Activated naive CD8-positive, alpha-beta T cell treated with anti-CD3 and anti-CD28 coated beads for 36 hours (primary cell): ENCODE data around the gene MKRN2. TPM values are rescaled to one million over a fixed set of nuclear protein-coding genes. Genes with fewer than 3 reads are reported as not detected.
"Not testable (repeated sequence)": the region's sequence is repeated elsewhere in the genome, so short reads cannot be mapped to it uniquely, and the experiment has no call there.

Source experiments
- DNase-seq: peaks from one replicate; pipeline ENCODE4 v3.0.0; 2021
- H3K27ac Mint-ChIP-seq: one replicate; pipeline ENCODE4 v1.8.0; 2022; ENCODE audit warnings: mild to moderate bottlenecking, moderate library complexity, mixed read lengths
- H3K27me3 Mint-ChIP-seq: one replicate; pipeline ENCODE4 v1.8.0; 2022; ENCODE audit warnings: mild to moderate bottlenecking, mixed read lengths
- H3K36me3 Mint-ChIP-seq: one replicate; pipeline ENCODE4 v1.8.0; 2021; ENCODE audit warnings: mild to moderate bottlenecking, mixed read lengths
- H3K4me1 Mint-ChIP-seq: one replicate; pipeline ENCODE4 v1.8.0; 2021; ENCODE audit warnings: mixed read lengths
- H3K4me3 Mint-ChIP-seq: one replicate; pipeline ENCODE4 v1.8.0; 2022; ENCODE audit warnings: mild to moderate bottlenecking, moderate library complexity, mixed read lengths
- H3K9me3 Mint-ChIP-seq: one replicate; pipeline ENCODE4 v1.8.0; 2022; ENCODE audit warnings: mixed read lengths
- total RNA-seq, 2 experiments: library from RNA; stranded (reverse); gene quantifications; one replicate each; pipeline ENCODE4 v1.2.3, GENCODE V29; 2021

The MKRN2 gene
- total RNA-seq, 2 experiments from 2014 or later: 27.8 to 29.2 TPM

DNA sequence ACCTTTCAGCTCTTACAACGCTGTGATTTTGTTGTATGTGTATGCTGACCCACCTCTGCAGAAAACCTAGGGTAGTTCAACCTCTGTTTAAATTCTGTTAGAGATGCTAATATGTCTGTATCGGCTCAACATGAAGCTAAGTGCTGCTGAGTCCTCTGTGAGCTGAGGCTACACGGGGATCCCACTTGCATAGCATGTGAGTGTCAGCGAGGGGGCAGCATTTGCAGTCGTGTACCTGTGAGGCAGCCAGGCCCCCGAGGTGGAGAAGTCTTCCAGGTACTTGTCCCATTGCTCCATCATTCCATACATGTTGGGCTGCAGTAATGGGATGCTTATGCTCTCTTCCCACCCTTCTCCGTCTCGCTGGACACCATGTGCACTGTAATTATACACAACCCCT lies 15.3 kb upstream of the MKRN2 start:
- H3K4me1 Mint-ChIP-seq: peaks cover 5% of the 10 kb centered on the region
- H3K9me3 Mint-ChIP-seq: no peaks in the 10 kb centered on the region
- H3K36me3 Mint-ChIP-seq: no peaks in the 10 kb centered on the region
- no peak overlapping the region for H3K27ac Mint-ChIP-seq
- H3K4me3 Mint-ChIP-seq: no peak overlapping the region
- H3K27me3 Mint-ChIP-seq: no peaks in the 10 kb centered on the region
- no peak for DNase-seq

DNA sequence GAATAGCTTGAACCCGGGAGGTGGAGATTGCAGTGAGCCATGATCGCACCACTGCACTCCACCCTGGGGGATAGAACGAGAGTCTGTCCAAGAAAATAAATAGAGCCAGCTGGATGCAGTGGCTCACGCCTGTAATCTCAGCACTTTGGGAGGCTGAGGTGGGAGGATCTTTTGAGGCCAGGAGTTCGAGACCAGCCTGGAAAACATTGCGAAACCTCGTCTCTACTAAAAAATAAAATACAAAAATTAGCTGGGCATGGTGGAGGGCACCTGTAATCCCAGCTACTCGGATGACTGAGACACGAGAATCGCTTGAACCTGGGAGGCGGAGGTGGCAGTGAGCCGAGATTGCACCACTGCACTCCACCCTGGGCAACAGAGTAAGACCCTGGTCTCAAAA lies 13.4 kb upstream of the MKRN2 start:
- not testable (repeated sequence) for H3K27me3 Mint-ChIP-seq, DNase-seq

DNA sequence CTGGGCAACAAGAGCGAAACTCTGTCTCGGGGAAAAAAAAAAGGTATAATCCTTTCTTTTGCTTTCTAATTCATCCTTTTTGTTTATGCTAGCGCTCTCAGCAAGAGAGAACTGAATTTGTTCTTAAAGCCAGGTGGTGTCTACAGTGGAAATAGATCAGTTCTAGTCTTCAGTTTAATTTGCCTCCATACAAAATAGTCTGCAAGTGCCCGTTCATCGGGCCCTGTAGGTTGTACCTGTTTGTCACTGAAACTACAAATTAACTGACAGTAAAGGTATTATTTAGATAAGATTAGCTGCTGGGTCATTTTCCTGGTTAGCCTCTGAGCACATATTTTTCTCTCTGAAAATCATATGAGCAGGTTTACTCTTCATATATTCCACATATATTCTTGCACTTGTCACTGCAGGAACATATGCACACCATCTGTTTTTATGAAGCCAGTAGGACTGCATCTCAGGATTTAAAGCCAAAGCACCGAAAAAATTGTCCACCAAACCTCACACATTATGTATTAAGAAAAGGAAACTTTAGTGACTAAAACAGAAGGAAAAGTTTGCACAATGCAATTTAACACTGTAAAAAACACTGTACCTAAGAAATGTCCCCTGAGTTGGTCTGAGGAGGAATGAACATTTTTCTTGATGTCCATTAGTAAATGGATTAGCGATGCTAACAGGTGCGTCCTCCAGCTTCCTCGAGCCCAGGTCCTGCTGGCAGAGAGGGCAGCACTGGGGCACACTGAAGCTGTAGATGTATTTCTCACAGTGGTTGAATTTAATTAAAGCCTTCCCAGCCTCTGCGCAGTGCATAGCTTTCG lies 12.0 kb upstream of the MKRN2 start:
- no peak for DNase-seq
- no peaks in the 10 kb centered on the region for H3K27me3 Mint-ChIP-seq
- H3K27ac Mint-ChIP-seq: no peak overlapping the region
- peaks cover 5% of the 10 kb centered on the region for H3K4me1 Mint-ChIP-seq
- no peaks in the 10 kb centered on the region for H3K9me3 Mint-ChIP-seq
- H3K36me3 Mint-ChIP-seq: no peaks in the 10 kb centered on the region
- H3K4me3 Mint-ChIP-seq: no peak overlapping the region

More for the DNA sequence above, 13.4 kb upstream of the MKRN2 start:
- H3K36me3 Mint-ChIP-seq, H3K27ac Mint-ChIP-seq, H3K4me3 Mint-ChIP-seq, H3K4me1 Mint-ChIP-seq, H3K9me3 Mint-ChIP-seq: not testable (repeated sequence)

DNA sequence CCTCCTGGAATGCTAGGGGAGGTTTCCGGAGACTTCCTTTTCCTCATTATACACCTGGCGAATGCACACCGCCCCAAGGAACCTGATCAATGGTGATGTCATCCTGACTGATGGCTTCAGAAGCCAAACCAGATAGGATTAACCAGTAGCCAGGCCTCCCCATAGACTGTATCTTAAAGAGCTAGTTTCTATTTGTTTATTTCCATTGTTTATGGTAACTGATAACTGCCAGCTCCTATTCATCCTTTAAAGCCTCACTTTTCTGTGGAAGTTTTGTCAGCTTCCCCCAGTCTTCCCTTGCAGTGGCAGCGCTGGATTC lies 11.5 kb upstream of the MKRN2 start, which contains the start of gene MKRN2OS:
TSS of gene MKRN2OS (minus strand) at position 27 of the 319 bp plus-strand sequence. CDS start 35 bp downstream, outside the sequence.
- Mint-ChIP-seq H3K4me3 (no peak within 1 kb of the TSS), H3K27ac (no peak within 1 kb of the TSS), H3K36me3 (no peaks in the 10 kb centered on the region), H3K9me3 (no peaks in the 10 kb centered on the region), H3K4me1 (peaks cover 5% of the 10 kb centered on the region), H3K27me3 (no peaks in the 10 kb centered on the region)
- no peak for DNase-seq

DNA sequence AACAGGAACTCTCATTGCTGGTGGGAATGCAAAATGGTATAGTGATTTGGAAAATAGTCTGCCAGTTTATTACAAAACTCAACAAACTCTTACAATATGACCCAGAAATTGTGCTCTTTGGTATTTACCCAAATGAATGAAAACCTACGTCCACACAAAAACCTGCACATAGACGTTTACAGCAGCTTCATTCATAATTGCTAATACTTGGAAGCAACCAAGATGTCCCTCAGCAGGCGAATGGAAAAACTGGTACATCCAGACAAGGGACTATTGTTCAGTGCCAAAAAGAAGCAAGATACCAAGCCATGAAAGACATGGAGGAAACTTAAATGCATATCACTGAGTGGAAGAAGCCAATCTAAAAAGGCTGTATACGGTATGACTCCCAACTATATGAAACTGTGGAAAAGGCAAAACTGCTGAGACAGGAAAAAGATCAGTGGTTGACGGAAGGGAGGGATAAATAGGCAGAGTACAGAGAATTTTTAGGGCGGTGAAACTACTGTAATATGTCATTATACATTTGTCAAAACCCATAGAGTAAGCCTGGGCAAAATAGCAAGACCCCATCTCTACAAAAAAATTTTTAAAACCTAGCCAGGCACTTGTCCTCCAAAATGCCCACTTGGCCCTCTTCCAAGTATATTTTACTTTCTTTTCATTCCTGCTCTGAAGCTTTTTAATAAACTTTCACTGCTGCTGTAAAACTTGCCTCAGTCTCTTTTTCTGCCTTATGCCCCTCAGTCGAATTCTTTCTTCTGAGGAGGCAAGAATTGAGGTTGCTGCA lies 6.7 kb upstream of the MKRN2 start:
- peaks cover 23% of the 10 kb centered on the region for H3K27me3 Mint-ChIP-seq
- no peak for DNase-seq
- no peaks in the 10 kb centered on the region for H3K36me3 Mint-ChIP-seq
- H3K27ac Mint-ChIP-seq: no peak overlapping the region
- no peak overlapping the region for H3K4me3 Mint-ChIP-seq
- no peaks in the 10 kb centered on the region for H3K9me3 Mint-ChIP-seq
- H3K4me1 Mint-ChIP-seq: peaks cover 4% of the 10 kb centered on the region

DNA sequence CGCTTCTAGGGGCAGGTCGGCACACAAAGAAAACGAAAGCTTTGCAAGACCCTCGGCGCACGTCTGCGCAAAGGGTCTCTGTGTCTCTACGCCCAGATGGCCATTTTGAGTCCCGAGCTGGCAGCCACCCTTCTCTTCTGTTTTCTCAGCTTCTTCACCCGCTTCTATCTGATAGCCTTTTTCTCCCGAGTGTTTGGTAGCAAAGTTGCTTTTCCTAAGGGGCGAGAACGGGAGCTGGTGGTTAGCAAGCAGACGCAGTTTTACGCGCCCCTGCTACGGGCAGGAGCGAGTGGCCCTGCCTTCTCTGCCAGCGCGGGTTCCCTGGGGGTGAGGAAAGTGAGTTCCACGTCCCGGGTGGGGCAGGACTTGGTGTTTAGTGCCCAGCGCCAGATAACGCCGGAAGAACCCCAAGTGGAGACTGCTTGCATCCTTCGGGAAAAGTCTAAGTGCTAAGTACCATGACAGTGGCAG lies 2.9 kb upstream of the MKRN2 start:
- H3K4me1 Mint-ChIP-seq: peaks cover 25% of the 10 kb centered on the region
- H3K36me3 Mint-ChIP-seq: no peaks in the 10 kb centered on the region
- H3K9me3 Mint-ChIP-seq: no peaks in the 10 kb centered on the region
- DNase-seq: no peak
- H3K4me3 Mint-ChIP-seq: peak overlapping the region; percentile 85
- H3K27ac Mint-ChIP-seq: no peak overlapping the region
- peaks cover 31% of the 10 kb centered on the region for H3K27me3 Mint-ChIP-seq

DNA sequence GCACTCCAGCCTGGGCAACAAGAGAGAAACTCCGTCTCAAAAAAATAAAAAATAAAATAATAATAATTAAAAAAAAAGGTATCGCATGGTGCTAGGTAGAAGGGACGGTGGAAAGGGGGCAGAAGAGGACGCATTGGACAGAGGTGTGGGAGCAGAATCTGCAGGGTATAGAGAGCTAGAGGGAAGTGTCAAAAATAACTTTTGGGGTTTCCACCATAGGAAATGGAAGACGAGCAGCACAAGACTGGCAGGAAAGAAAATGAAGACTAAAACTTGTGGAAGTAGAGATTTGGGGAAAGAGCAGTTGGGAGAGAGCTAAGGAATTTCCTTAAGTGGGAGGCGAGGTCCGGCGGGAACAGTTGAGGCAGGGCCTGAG lies 585 bp upstream of the MKRN2 start:
- H3K27me3 Mint-ChIP-seq: peaks cover 31% of the 10 kb centered on the region
- peak overlapping the region; percentile 86 for H3K4me3 Mint-ChIP-seq
- H3K36me3 Mint-ChIP-seq: no peaks in the 10 kb centered on the region
- peaks cover 46% of the 10 kb centered on the region for H3K4me1 Mint-ChIP-seq
- peak overlapping the region; percentile 73 for H3K27ac Mint-ChIP-seq
- H3K9me3 Mint-ChIP-seq: no peaks in the 10 kb centered on the region
- DNase-seq: no peak

DNA sequence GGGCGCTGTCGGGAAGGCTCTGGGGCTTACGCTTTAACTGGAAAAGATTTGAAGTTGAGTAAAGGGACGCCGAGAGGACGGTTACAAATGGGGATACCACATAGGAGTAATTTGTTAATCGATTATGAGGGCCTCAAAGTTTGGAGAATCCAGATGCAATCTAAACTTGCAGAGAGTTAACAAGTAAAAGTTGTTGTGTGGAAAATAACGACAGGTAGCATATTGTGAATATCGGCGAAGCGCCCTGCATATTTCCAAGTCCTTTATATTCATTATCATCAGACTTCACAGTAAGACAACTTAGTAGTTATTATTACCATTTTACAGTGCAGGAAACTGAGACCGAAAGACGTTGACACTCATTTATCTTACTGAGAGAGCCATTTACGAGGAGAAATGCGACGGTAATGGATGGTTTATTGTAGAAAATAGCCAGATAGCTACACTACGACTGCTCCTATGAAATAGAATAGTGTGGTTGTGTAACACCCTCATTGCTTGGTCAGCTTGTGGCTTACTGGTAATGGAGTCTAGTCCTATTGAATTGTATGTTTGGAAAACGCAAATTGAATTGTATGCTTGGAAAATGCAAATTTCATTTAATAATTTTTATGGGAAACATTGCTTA lies 700 bp downstream of the MKRN2 start:
- H3K27me3 Mint-ChIP-seq: peaks cover 31% of the 10 kb centered on the region
- peak overlapping the region; percentile 89 for H3K27ac Mint-ChIP-seq
- no peaks in the 10 kb centered on the region for H3K9me3 Mint-ChIP-seq
- H3K36me3 Mint-ChIP-seq: no peaks in the 10 kb centered on the region
- H3K4me1 Mint-ChIP-seq: peaks cover 57% of the 10 kb centered on the region
- DNase-seq: no peak
- H3K4me3 Mint-ChIP-seq: peak overlapping the region; percentile 86

DNA sequence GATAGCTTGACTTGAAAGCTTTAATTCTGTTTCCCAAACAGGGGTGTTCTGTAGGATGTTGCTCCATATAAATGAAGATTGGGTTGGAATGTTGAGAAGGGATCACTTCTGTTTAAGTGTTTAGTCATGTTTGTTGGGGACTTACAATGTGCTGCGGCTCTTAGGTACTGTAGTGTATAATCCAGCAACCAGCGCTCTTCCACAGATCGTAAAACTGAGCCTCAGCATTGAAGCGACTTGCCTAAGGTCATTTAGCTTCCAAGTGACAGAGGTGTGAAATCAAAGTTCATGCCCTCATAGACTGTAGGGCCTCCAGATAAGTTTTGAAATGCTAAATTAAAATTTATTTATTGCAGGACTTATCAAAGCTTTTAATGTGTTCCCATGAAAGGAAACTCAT lies 1.8 kb downstream of the MKRN2 start:
- no peak overlapping the region for H3K27ac Mint-ChIP-seq
- no peaks in the 10 kb centered on the region for H3K9me3 Mint-ChIP-seq
- H3K4me3 Mint-ChIP-seq: peak overlapping the region; percentile 86
- DNase-seq: no peak
- H3K4me1 Mint-ChIP-seq: peaks cover 58% of the 10 kb centered on the region
- peaks cover 23% of the 10 kb centered on the region for H3K27me3 Mint-ChIP-seq
- H3K36me3 Mint-ChIP-seq: no peaks in the 10 kb centered on the region

DNA sequence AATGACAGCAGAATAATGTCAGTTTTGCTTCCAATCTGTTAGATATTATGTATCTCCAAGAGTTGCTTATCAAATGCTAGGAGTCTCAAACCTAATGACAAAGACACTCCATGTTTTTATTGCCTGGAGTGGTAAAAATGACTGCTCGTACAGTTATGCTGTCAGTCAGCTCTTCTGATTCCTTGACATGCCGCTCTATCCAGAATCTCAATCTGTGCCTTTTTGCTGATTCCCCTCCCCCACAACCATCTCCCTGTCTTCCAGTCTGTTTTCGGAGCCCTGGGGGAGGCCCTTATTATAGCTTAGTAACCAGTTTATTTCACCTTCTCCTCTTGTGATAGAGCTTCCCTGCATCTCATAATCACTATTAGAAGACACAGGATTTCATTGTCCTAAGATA lies 2.6 kb downstream of the MKRN2 start:
- Mint-ChIP-seq H3K4me1 (peaks cover 54% of the 10 kb centered on the region), H3K9me3 (no peaks in the 10 kb centered on the region), H3K27ac (no peak overlapping the region), H3K27me3 (peaks cover 14% of the 10 kb centered on the region), H3K4me3 (peak overlapping the region; percentile 24), H3K36me3 (peaks cover 2% of the 10 kb centered on the region)
- no peak for DNase-seq

DNA sequence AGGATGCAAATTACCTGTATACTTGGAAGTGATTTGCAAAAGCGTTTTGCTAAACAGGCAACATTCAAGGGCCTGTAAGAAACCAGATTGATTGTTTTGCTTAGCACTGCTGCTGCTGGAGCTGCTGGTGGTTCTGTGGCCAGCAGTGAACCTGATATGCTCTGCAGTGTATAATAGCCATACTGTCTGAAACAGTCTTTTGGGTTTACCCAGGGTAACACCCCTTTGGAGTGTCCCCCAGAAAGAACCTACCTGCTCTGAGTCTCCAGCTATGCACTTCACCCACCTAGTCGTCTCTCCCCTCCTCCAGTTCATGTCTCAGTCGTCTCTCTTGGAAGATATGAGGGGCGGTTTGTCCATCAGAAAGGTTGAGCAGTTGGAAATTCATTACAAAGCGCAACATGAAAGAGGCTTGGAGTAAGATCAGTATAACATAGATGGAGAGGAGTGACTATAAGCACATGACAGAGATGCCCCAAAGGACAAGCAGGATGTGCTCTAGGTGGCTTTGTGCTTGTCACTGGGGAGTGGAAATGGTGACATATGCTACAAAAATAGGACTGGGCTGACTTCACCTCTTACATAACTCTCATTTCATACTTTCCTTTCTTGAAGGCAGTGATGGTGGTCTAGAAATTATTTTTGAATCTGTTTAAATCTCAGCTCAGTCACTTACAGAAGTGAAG lies 3.8 kb downstream of the MKRN2 start:
- H3K27me3 Mint-ChIP-seq: peaks cover 4% of the 10 kb centered on the region
- peaks cover 60% of the 10 kb centered on the region for H3K4me1 Mint-ChIP-seq
- peaks cover 11% of the 10 kb centered on the region for H3K36me3 Mint-ChIP-seq
- peak overlapping the region; percentile 78 for H3K27ac Mint-ChIP-seq
- no peak overlapping the region for H3K4me3 Mint-ChIP-seq
- peaks cover 2% of the 10 kb centered on the region for H3K9me3 Mint-ChIP-seq
- no peak for DNase-seq

DNA sequence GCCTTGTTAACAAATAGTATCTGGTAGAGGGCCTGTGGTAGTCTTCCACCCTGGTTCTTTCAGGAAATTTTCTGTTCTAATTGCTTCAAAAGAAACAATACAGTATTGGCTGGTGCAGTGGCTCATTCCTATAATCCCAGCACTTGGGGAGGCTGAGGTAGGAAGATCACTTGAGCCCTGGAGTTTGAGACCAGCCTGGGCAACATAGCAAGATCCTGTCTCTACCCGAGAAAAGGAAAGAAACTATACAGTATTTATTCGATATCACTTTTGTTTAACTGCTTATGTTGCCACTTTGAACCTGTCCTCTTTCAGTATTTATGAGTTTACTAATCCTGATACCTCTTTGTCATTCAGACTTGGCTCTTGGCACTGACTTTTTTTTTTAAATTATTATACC lies 4.5 kb downstream of the MKRN2 start:
- no peak for DNase-seq
- no peak overlapping the region for H3K4me3 Mint-ChIP-seq
- H3K36me3 Mint-ChIP-seq: peaks cover 16% of the 10 kb centered on the region
- H3K4me1 Mint-ChIP-seq: peaks cover 59% of the 10 kb centered on the region
- H3K27ac Mint-ChIP-seq: peak overlapping the region; percentile 48
- H3K9me3 Mint-ChIP-seq: peaks cover 6% of the 10 kb centered on the region
- H3K27me3 Mint-ChIP-seq: no peaks in the 10 kb centered on the region

DNA sequence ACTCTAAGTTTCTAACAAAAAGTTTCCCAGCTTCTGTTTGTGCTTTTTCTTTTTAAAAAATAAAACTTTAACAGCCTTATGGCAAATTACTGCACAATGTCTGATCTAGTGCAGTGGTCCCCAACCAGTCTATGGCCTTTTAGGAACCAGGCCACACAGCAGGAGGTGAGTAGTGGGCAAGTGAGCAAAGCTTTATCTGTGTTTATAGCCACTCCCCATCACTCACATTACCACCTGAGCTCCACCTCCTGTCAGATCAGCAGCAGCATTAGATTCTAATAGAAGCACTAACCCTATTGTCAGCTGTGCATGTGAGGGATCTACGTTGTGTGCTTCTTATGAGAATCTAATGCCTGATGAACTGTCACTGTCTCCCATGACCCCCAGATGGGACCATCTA lies 5.6 kb downstream of the MKRN2 start:
- no peaks in the 10 kb centered on the region for H3K27me3 Mint-ChIP-seq
- peaks cover 56% of the 10 kb centered on the region for H3K4me1 Mint-ChIP-seq
- no peak overlapping the region for H3K4me3 Mint-ChIP-seq
- DNase-seq: no peak
- H3K36me3 Mint-ChIP-seq: peaks cover 22% of the 10 kb centered on the region
- no peak overlapping the region for H3K27ac Mint-ChIP-seq
- H3K9me3 Mint-ChIP-seq: peaks cover 9% of the 10 kb centered on the region

DNA sequence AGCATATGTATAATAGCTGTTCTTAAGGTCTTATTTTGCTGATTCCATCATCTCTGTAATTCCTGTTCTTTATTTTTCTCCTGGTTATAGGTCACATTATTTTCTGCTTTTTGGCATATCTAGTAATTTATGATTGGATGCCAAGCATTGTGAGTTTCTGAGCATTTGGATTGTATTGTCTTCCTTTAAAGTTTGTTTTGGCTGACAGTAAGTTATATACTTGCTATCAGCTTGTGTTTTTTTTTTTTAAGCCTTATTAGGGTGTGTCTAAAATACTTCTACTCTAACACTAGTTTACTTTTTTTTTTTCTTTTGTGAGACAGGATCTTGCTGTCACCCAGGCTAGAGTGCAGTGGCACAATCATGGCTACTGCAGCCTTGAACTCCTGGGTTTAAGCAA lies 10.1 kb downstream of the MKRN2 start:
- no peak overlapping the region for H3K4me3 Mint-ChIP-seq
- DNase-seq: no peak
- H3K27ac Mint-ChIP-seq: no peak overlapping the region
- H3K9me3 Mint-ChIP-seq: peaks cover 9% of the 10 kb centered on the region
- peaks cover 26% of the 10 kb centered on the region for H3K4me1 Mint-ChIP-seq
- peaks cover 36% of the 10 kb centered on the region for H3K36me3 Mint-ChIP-seq
- no peaks in the 10 kb centered on the region for H3K27me3 Mint-ChIP-seq

DNA sequence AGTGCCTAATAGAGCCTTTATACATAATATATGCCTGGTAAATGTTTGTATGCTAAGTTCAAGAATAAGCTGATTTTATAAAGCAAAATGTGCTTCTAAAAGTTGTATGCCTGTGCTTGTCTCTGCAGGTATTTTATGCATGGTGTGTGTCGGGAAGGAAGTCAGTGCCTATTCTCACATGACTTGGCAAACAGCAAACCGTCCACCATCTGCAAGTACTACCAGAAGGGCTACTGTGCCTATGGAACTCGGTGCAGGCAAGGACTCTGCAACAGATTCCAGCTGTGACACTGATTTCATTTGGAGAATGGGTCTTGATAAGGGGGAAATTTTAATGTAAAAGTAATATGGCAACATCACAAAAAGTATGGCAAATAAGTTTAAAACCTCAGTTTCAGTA lies 11.9 kb downstream of the MKRN2 start:
- Mint-ChIP-seq H3K36me3 (peaks cover 44% of the 10 kb centered on the region), H3K9me3 (peaks cover 9% of the 10 kb centered on the region), H3K27ac (no peak overlapping the region), H3K4me3 (no peak overlapping the region), H3K27me3 (no peaks in the 10 kb centered on the region), H3K4me1 (peaks cover 20% of the 10 kb centered on the region)
- DNase-seq: no peak
